GM19467 (cell line): ENCODE measurements around the gene AFTPH.

Experiments
- ATAC-seq: cut with Tn5 transposase; IDR thresholded peaks from one replicate; pipeline ENCODE4 v1.9.1; 2021; ENCODE audit warnings: mild to moderate bottlenecking, moderate library complexity; ENCODE audit not compliant: unreplicated experiment

Gene AFTPH

GRCh38 chr2:64608867-64609226 is 84.7 kb downstream of the AFTPH start:
- peak; percentile 2 for ATAC-seq

GRCh38 chr2:64609227-64609941 is 85.3 kb downstream of the AFTPH start:
- ATAC-seq: peak; percentile 39

- no peak for ATAC-seq
These were observed 85.8 kb downstream of the AFTPH start for GRCh38 chr2:64609942-64610281.

GRCh38 chr2:64610316-64610855 is 86.3 kb downstream of the AFTPH start:
- ATAC-seq: no peak

- ATAC-seq: no peak
These were observed 88.6 kb downstream of the AFTPH start for GRCh38 chr2:64612575-64613195.

- ATAC-seq: no peak
These were observed 89.1 kb downstream of the AFTPH start for GRCh38 chr2:64613276-64613675.

GRCh38 chr2:64615192-64615763 is 91.2 kb downstream of the AFTPH start:
- ATAC-seq: no peak

- ATAC-seq: no peak
These were observed 91.9 kb downstream of the AFTPH start for GRCh38 chr2:64615844-64616536.

GRCh38 chr2:64617631-64618151 is 93.6 kb downstream of the AFTPH start:
- ATAC-seq: no peak

GRCh38 chr2:64620661-64621060 is 96.5 kb downstream of the AFTPH start:
- no peak for ATAC-seq

- no peak for ATAC-seq
These were observed 98.5 kb downstream of the AFTPH start for GRCh38 chr2:64622443-64623241.

- no peak for ATAC-seq
These were observed 99.2 kb downstream of the AFTPH start for GRCh38 chr2:64623242-64623850.

- ATAC-seq: no peak
These were observed 100.0 kb downstream of the AFTPH start for GRCh38 chr2:64624108-64624610.

GRCh38 chr2:64624862-64625261 is 100.7 kb downstream of the AFTPH start:
- ATAC-seq: no peak

- ATAC-seq: no peak
These were observed 101.4 kb downstream of the AFTPH start for GRCh38 chr2:64625299-64626145.

- no peak for ATAC-seq
These were observed 102.2 kb downstream of the AFTPH start for GRCh38 chr2:64626146-64626809.

- no peak for ATAC-seq
These were observed 103.0 kb downstream of the AFTPH start for GRCh38 chr2:64626963-64627760.
